ENCODE results near the gene CAND2.
"Not testable (repeated sequence)": the region's sequence is repeated elsewhere in the genome, so short reads cannot be mapped to it uniquely, and the experiment has no call there.

Gene CAND2

DNA sequence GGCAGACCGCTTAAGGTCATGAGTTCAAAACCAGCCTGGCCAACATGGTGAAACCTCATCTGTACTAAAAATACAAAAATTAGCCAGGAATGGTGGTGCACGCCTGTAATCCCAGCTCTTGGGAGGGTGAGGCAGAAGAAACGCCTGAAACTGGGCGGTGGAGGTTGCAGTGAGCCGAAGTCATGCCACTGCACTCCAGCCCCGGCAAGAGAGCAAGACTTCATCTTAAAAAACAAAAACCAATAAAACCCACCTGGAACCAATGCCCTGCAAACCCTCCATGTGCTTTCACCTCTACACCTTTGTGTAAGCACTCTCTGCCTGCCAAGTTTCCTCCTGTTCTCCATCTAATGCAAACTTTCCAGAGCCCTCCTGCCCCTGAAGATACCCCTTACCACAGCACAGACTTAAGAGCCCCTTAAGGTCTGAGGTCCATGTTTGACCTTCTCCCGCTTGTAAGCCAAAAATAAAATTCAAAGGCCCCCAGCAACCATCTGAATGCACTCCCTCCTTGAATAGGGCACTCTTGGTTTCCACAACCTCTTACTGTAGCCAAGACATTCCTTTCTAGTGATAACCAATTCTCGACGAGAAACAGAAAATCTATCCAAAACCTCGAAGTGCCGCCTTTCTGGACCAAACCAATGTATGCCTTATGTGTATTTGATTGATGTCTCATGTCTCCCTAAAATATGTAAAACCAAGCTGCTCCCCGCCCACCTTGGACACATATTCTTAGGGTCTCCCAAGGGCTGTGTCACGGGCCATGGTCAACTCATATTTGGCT is 41.9 kb downstream of the CAND2 start:
- Histone ChIP-seq H3K79me2 (ENCODE audit: insufficient read depth, low read length) (peaks cover 52% of the 10 kb centered on the region), H3K36me3 (ENCODE audit: low read length) (peaks cover 57% of the 10 kb centered on the region), H3K4me3 (ENCODE audit: insufficient read depth, low read length, poor library complexity, severe bottlenecking) (no peak overlapping the region), H2AFZ (ENCODE audit: low read depth, low read length, severe bottlenecking) (no peak overlapping the region), H3K9me2 (replicated peaks; ENCODE audit: insufficient read depth, low read length) (no peaks in the 10 kb centered on the region), H3K27ac (ENCODE audit: low read depth, low read length) (no peak overlapping the region), H3K27me3 (ENCODE audit: low read length) (no peaks in the 10 kb centered on the region), H4K20me1 (ENCODE audit: low read depth, low read length) (peaks cover 36% of the 10 kb centered on the region), H3K9ac (ENCODE audit: low read length) (no peak overlapping the region; the same call in 1 of the 2 replicates), H3F3A (ENCODE audit: insufficient read depth) (peaks cover 61% of the 10 kb centered on the region), H3K9me3 (ENCODE audit: insufficient read depth, low read length) (no peaks in the 10 kb centered on the region), H3K4me2 (ENCODE audit: low read depth, low read length, poor library complexity, severe bottlenecking) (peak overlapping the region; percentile 77)
- TF ChIP-seq, protein P1, sequence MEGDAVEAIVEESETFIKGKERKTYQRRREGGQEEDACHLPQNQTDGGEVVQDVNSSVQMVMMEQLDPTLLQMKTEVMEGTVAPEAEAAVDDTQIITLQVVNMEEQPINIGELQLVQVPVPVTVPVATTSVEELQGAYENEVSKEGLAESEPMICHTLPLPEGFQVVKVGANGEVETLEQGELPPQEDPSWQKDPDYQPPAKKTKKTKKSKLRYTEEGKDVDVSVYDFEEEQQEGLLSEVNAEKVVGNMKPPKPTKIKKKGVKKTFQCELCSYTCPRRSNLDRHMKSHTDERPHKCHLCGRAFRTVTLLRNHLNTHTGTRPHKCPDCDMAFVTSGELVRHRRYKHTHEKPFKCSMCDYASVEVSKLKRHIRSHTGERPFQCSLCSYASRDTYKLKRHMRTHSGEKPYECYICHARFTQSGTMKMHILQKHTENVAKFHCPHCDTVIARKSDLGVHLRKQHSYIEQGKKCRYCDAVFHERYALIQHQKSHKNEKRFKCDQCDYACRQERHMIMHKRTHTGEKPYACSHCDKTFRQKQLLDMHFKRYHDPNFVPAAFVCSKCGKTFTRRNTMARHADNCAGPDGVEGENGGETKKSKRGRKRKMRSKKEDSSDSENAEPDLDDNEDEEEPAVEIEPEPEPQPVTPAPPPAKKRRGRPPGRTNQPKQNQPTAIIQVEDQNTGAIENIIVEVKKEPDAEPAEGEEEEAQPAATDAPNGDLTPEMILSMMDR (IDR thresholded peaks at IDR 0.05; ENCODE audit: insufficient read depth, low read length, poor library complexity, severe bottlenecking): no peak
- no peak for TF ChIP-seq EZH2phosphoT487 (conservative IDR thresholded peaks at IDR 0.05; ENCODE audit: low read length)

DNA sequence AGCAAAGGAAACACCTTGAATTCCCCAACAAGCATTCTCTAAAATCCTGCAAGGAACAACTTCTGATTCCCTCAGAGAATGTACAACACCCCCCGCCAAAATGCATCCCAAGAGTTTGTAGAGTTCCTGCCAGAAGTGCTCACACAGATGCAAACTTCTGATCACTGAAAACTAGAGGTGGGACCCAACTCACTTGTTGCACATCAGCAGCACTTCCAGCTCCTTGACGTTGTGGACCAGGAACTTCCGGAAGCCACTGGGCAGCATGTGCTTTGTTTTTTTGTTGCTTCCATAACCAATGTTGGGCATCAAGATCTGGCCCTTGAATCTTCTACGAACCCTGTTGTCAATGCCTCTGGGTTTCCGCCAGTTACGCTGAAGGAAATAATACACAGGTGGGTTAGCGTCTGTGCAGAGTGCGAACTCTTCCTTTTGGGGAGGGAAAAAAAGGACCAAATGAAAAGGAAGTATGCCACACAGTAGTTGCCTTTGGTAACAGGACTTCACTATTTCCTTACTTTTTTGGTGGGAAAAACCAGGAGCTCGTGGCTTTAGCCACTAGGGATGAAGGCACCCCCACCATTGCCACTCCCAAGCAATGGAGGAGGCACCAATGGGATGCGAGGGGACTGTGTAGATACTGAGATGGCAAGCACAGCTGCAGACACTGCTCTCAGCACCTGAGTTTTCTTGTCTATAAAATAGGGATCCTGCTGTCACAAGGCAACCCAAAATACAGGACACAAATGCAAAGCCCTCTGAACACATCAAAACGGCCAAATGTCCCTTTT is 42.9 kb downstream of the CAND2 start:
- Histone ChIP-seq H4K20me1 (ENCODE audit: low read depth, low read length) (peaks cover 36% of the 10 kb centered on the region), H3K4me3 (ENCODE audit: insufficient read depth, low read length, poor library complexity, severe bottlenecking) (peak overlapping the region; percentile 97)
- TF ChIP-seq, protein P1 (IDR thresholded peaks at IDR 0.05; ENCODE audit: insufficient read depth, low read length, poor library complexity, severe bottlenecking): no peak
- no peak for TF ChIP-seq EZH2phosphoT487 (conservative IDR thresholded peaks at IDR 0.05; ENCODE audit: low read length)

GRCh38 chr3:12840148-12840547 is 43.7 kb downstream of the CAND2 start:
- not testable (repeated sequence) for H3K9me2 ChIP-seq (replicated peaks; ENCODE audit: insufficient read depth, low read length); H3K9me3 ChIP-seq (ENCODE audit: insufficient read depth, low read length); H2AFZ ChIP-seq (ENCODE audit: low read depth, low read length, severe bottlenecking); H3K27me3 ChIP-seq (ENCODE audit: low read length)
- H3K79me2 ChIP-seq (ENCODE audit: insufficient read depth, low read length): peaks cover 52% of the 10 kb centered on the region
- peak overlapping the region; percentile 77 for H3K4me2 ChIP-seq (ENCODE audit: low read depth, low read length, poor library complexity, severe bottlenecking)
- peaks cover 47% of the 10 kb centered on the region for H3K36me3 ChIP-seq (ENCODE audit: low read length)
- peak overlapping the region; percentile 97 for H3K9ac ChIP-seq (ENCODE audit: low read length)
- peak overlapping the region; percentile 97 for H3K4me3 ChIP-seq (ENCODE audit: insufficient read depth, low read length, poor library complexity, severe bottlenecking)
- peak overlapping the region; percentile 83 for H3K27ac ChIP-seq (ENCODE audit: low read depth, low read length)
- peaks cover 36% of the 10 kb centered on the region for H4K20me1 ChIP-seq (ENCODE audit: low read depth, low read length)
- H3F3A ChIP-seq (ENCODE audit: insufficient read depth): peaks cover 43% of the 10 kb centered on the region

More for the DNA sequence above, 42.9 kb downstream of the CAND2 start:
- Histone ChIP-seq H3K27me3 (ENCODE audit: low read length) (no peaks in the 10 kb centered on the region), H3K4me2 (ENCODE audit: low read depth, low read length, poor library complexity, severe bottlenecking) (peak overlapping the region; percentile 77), H2AFZ (ENCODE audit: low read depth, low read length, severe bottlenecking) (no peak overlapping the region), H3K36me3 (ENCODE audit: low read length) (peaks cover 55% of the 10 kb centered on the region), H3K9me3 (ENCODE audit: insufficient read depth, low read length) (no peaks in the 10 kb centered on the region), H3F3A (ENCODE audit: insufficient read depth) (peaks cover 51% of the 10 kb centered on the region), H3K79me2 (ENCODE audit: insufficient read depth, low read length) (peaks cover 52% of the 10 kb centered on the region), H3K9ac (ENCODE audit: low read length) (peak overlapping the region; percentile 97), H3K27ac (ENCODE audit: low read depth, low read length) (peak overlapping the region; percentile 13; the same call in 1 of the 2 replicates), H3K9me2 (replicated peaks; ENCODE audit: insufficient read depth, low read length) (no peaks in the 10 kb centered on the region)

All from SU-DHL-6 (cell line).